Breast epithelium (tissue), 4 donors: Measurements from ENCODE around the gene PHLPP2. TPM values are rescaled to one million over a fixed set of nuclear protein-coding genes. Genes with fewer than 3 reads are reported as not detected.
A peak's percentile ranks its signal among the peaks of the same experiment; 100 is the strongest.
"Not testable (repeated sequence)": the region's sequence is repeated elsewhere in the genome, so short reads cannot be mapped to it uniquely, and the experiment has no call there.

Experiments used
- DNase-seq, 2 donors: peaks; one replicate each; pipeline ENCODE4 v3.0.0-alpha.2; 2019; ENCODE audit warnings: low spot score in 2 of 2
- H3K27ac ChIP-seq, 2 donors: fragments of 200-600 bp; sonication (generic) in 1 of 2; one replicate each; pipeline ENCODE4 v1.5.1; 2016 to 2019; ENCODE audit warnings: mild to moderate bottlenecking in 1 of 2
- H3K27me3 ChIP-seq, 2 donors: fragments of 200-600 bp; sonication (generic) in 1 of 2; one replicate each; pipeline versions ENCODE4 v1.5.1 to v1.6.0; 2017 to 2019; ENCODE audit warnings: control low read depth in 1 of 2, mild to moderate bottlenecking in 1 of 2
- H3K36me3 ChIP-seq: fragments of 200-600 bp; one replicate; pipeline ENCODE4 v1.5.1; 2019
- H3K4me1 ChIP-seq, 2 donors: fragments of 200-600 bp; sonication (generic); one replicate each; pipeline ENCODE4 v1.5.1; 2016 to 2019; ENCODE audit warnings: control low read depth in 1 of 2
- H3K4me3 ChIP-seq, 3 donors: fragments of 200-600 bp; sonication (generic); 1 replicate in 2 of 3; 2 replicates in 1 of 3; pipeline ENCODE4 v1.5.1; 2016 to 2019; ENCODE audit warnings: mild to moderate bottlenecking in 3 of 3, moderate library complexity in 2 of 3
- H3K9me3 ChIP-seq, 2 donors: fragments of 200-600 bp; sonication (generic) in 1 of 2; one replicate each; pipeline ENCODE4 v1.5.1; 2016 to 2019; ENCODE audit warnings: control low read depth in 1 of 2
- CTCF ChIP-seq, 3 donors: fragments of 450-650 bp; IDR thresholded peaks; one replicate each; pipeline ENCODE4 v1.5.1; 2016 to 2017; ENCODE audit warnings: antibody characterized with exemption in 3 of 3, mild to moderate bottlenecking in 3 of 3, moderate library complexity in 3 of 3
- POLR2A ChIP-seq: fragments of 450-650 bp; IDR thresholded peaks from one replicate; pipeline ENCODE4 v1.6.1; 2016; ENCODE audit warnings: antibody characterized with exemption, mild to moderate bottlenecking, moderate library complexity
- POLR2AphosphoS5 ChIP-seq, 3 donors: sonication (generic); formaldehyde crosslinking; IDR thresholded peaks; one replicate each; pipeline ENCODE4 v1.6.1; 2017; ENCODE audit warnings: antibody characterized with exemption in 3 of 3
- intact Hi-C: fragments of 100-400 bp; cut with DNase I; formaldehyde crosslinking; loops from one replicate; pipeline ENCODE4 v1.15.1; 2023; ENCODE audit warnings: low total_unique reads
- total RNA-seq, 3 donors: library from RNA; depleted of rRNA; stranded (reverse); fragments of >200 nt; gene quantifications; one replicate each; pipeline ENCODE4 v1.1.0, GENCODE V29; 2016

PHLPP2 gene
- total RNA-seq, 3 donors from 2014 or later, result 12.5 to 16.1 (median 15.5) TPM

GRCh38 chr16:71625113-71625850 is 99.2 kb downstream of the PHLPP2 start:
- peaks cover 0 to 4% of the 10 kb centered on the region in 2 donors for H3K27me3 ChIP-seq
- H3K36me3 ChIP-seq, result no peaks in the 10 kb centered on the region
- TF ChIP-seq POLR2A, result no peak
- no peak for TF ChIP-seq POLR2AphosphoS5 (IDR thresholded peaks at IDR 0.05)
- peak overlapping the region in 2 of 3 donors; percentile 75 to 80 for H3K4me3 ChIP-seq
- peak overlapping the region; percentile 64 to 77 for H3K27ac ChIP-seq
- H3K4me1 ChIP-seq, result no peaks in the 10 kb centered on the region
- no peaks in the 10 kb centered on the region for H3K9me3 ChIP-seq
- intact Hi-C loops, result no loop called here
- DNase-seq, result no peak

- intact Hi-C loops, result no loop called here
Observed at GRCh38 chr16:71623597-71623996, 100.9 kb downstream of the PHLPP2 start.

GRCh38 chr16:71622088-71622487 is 102.4 kb downstream of the PHLPP2 start:
- H3K4me1 ChIP-seq, result no peaks in the 10 kb centered on the region
- no peaks in the 10 kb centered on the region for H3K9me3 ChIP-seq
- H3K4me3 ChIP-seq, result no peak overlapping the region
- DNase-seq, result no peak
- H3K36me3 ChIP-seq, result no peaks in the 10 kb centered on the region
- H3K27ac ChIP-seq, result no peak overlapping the region
- peaks cover 0 to 4% of the 10 kb centered on the region in 2 donors for H3K27me3 ChIP-seq
- intact Hi-C loops, result no loop called here
- TF ChIP-seq POLR2A (no peak), CTCF (IDR thresholded peaks at IDR 0.05) (no peak), POLR2AphosphoS5 (IDR thresholded peaks at IDR 0.05) (no peak)

More at GRCh38 chr16:71623597-71623996, 100.9 kb downstream of the PHLPP2 start:
- Histone ChIP-seq H3K27ac (no peak overlapping the region), H3K36me3 (no peaks in the 10 kb centered on the region), H3K27me3 (peaks cover 0 to 4% of the 10 kb centered on the region in 2 donors), H3K4me1 (no peaks in the 10 kb centered on the region), H3K4me3 (no peak overlapping the region), H3K9me3 (no peaks in the 10 kb centered on the region)
- TF ChIP-seq POLR2AphosphoS5 (IDR thresholded peaks at IDR 0.05) (no peak), POLR2A (no peak), CTCF (IDR thresholded peaks at IDR 0.05) (no peak)
- no peak for DNase-seq

- Histone ChIP-seq H3K9me3 (no peaks in the 10 kb centered on the region), H3K27me3 (no peaks in the 10 kb centered on the region), H3K4me1 (no peaks in the 10 kb centered on the region), H3K36me3 (no peaks in the 10 kb centered on the region), H3K4me3 (no peak overlapping the region), H3K27ac (no peak overlapping the region)
- intact Hi-C loops, result loop anchor here (10.0 kb wide), 1 partner anchor 204 kb away; no protein-coding TSS in a partner anchor
- DNase-seq, result no peak
- TF ChIP-seq CTCF (IDR thresholded peaks at IDR 0.05) (no peak), POLR2AphosphoS5 (IDR thresholded peaks at IDR 0.05) (no peak), POLR2A (no peak)
Observed at GRCh38 chr16:71618429-71618828, 106.1 kb downstream of the PHLPP2 start.

GRCh38 chr16:71614956-71615355 is 109.5 kb downstream of the PHLPP2 start:
- not testable (repeated sequence) for H3K27me3 ChIP-seq
- intact Hi-C loops, result loop anchor here (10.0 kb wide), 1 partner anchor 200 kb away; no protein-coding TSS in a partner anchor

More at GRCh38 chr16:71614956-71615355, 109.5 kb downstream of the PHLPP2 start:
- not testable (repeated sequence) for H3K27ac ChIP-seq, H3K36me3 ChIP-seq, H3K4me3 ChIP-seq, H3K4me1 ChIP-seq, H3K9me3 ChIP-seq, DNase-seq
